GM12878 (cell line): ENCODE data around the gene MIR17HG.

ENCODE experiments used
- GABPA ChIP-seq: IDR thresholded peaks from 2 replicates; pipeline ENCODE4 v1.6.1; 2014; ENCODE audit warnings: antibody characterized with exemption, low read depth, mild to moderate bottlenecking, inconsistent platforms
- IKZF1 ChIP-seq: fragments of 450-650 bp; conservative IDR thresholded peaks from 2 replicates; pipeline ENCODE4 v1.6.1; 2017; ENCODE audit warnings: antibody characterized with exemption, mild to moderate bottlenecking
- JUNB ChIP-seq: IDR thresholded peaks from 2 replicates; pipeline ENCODE4 v1.6.1; 2016; ENCODE audit warnings: antibody characterized with exemption, mild to moderate bottlenecking
- JUND ChIP-seq: IDR thresholded peaks from 2 replicates; pipeline ENCODE4 v1.6.1; 2012; ENCODE audit warnings: low read depth, mild to moderate bottlenecking, low read length, improper control_type of control experiment, moderate library complexity
- POLR2AphosphoS5 ChIP-seq: IDR thresholded peaks from 2 replicates; pipeline ENCODE4 v1.6.1; 2011; ENCODE audit warnings: mild to moderate bottlenecking, low read length, inconsistent platforms
- TAF1 ChIP-seq: IDR thresholded peaks from 2 replicates; pipeline ENCODE4 v1.6.1; 2011; ENCODE audit warnings: mild to moderate bottlenecking, low read depth, low read length, borderline replicate concordance
- TARDBP ChIP-seq: IDR thresholded peaks from 2 replicates; pipeline ENCODE4 v1.6.1; 2016; ENCODE audit warnings: borderline replicate concordance
- USF2 ChIP-seq: IDR thresholded peaks from 2 replicates; pipeline ENCODE4 v1.6.1; 2011; ENCODE audit warnings: low read depth, low read length, improper control_type of control experiment, borderline replicate concordance

DNA sequence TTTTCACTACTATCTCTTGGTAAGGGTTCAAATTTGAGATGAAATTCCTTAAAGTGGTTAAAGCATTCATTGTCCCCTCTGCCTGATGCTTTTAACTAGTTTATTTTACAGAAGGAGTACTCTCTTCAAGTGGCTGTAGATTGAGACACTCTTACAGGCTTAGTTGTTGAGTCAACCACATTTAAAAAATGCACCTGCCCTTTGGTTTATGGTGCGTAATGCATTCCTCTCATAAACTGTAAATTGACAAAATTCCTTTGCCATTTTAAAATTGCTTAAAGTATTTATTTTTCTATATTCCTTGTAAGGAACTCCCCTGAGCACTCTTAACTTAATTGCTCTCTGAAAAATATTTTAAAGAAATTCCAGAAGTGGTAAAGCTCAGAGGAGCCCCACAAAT is 50.1 kb downstream of the MIR17HG start:
- no peak for TF ChIP-seq JUND
- no peak for TF ChIP-seq TAF1
- no peak for TF ChIP-seq GABPA
- TF ChIP-seq JUNB: no peak
- TF ChIP-seq TARDBP: no peak
- TF ChIP-seq USF2: no peak
- TF ChIP-seq POLR2AphosphoS5: no peak
- TF ChIP-seq IKZF1: no peak
